ENCODE data around the gene CDH4. TPM values are rescaled to one million over a fixed set of nuclear protein-coding genes. Genes with fewer than 3 reads are reported as not detected.

Gene CDH4
- total and polyA plus RNA-seq, 9 of the 15 experiments (the other 6 are each of a cell fraction or from before 2014, with no cell fraction given): 0.04 TPM; not detected in 8

GRCh38 chr20:61621852-61622251 lies 369.8 kb downstream of the CDH4 start:
- TF ChIP-seq HMG20A (CRISPR knock-in tag; conservative IDR thresholded peaks at IDR 0.05) (no peak), ZNF436 (CRISPR knock-in tag; IDR thresholded peaks at IDR 0.05) (no peak), TCF7 (IDR thresholded peaks at IDR 0.05; ENCODE audit: borderline replicate concordance) (no peak), FOSL1 (tag; conservative IDR thresholded peaks at IDR 0.05) (no peak), BMI1 (IDR thresholded peaks at IDR 0.05; ENCODE audit: low read length) (no peak), RBM14 (IDR thresholded peaks at IDR 0.05; ENCODE audit: borderline replicate concordance, insufficient read depth, low read depth, low read length) (no peak), HNRNPUL1 (IDR thresholded peaks at IDR 0.05; ENCODE audit: low read length) (no peak), FOXK1 (CRISPR knock-in tag; IDR thresholded peaks at IDR 0.05; ENCODE audit: borderline replicate concordance) (no peak), ZNF79 (CRISPR knock-in tag; IDR thresholded peaks at IDR 0.05; ENCODE audit: low read depth) (no peak), CHD1 (IDR thresholded peaks at IDR 0.05; ENCODE audit: low read length) (no peak)
- no peaks in the 10 kb centered on the region for H3K9me3 ChIP-seq (replicated peaks; ENCODE audit: control insufficient read depth, insufficient read depth, low read depth, low read length)
- FAIRE-seq (no peak), ATAC-seq (no peak), DNase-seq (ENCODE audit: extremely low read depth in 1 of 4, low spot score in 3 of 4) (no peak)
- no peaks in the 10 kb centered on the region for H3K36me3 ChIP-seq (ENCODE audit: control insufficient read depth, insufficient read depth, low read length)
- no peak overlapping the region for H3K4me3 ChIP-seq
- H3K27ac ChIP-seq (ENCODE audit: extremely low read depth, low read depth, low read length): no peak overlapping the region
- H3K9ac ChIP-seq (ENCODE audit: insufficient read depth in 1 of 2, low read depth in 2 of 2, low read length in 2 of 2): no peak overlapping the region
- in situ Hi-C loops (cut with MboI): no loop called here
- no peaks in the 10 kb centered on the region; the same call in 1 of the 2 replicates for H4K20me1 ChIP-seq (replicated peaks; ENCODE audit: control insufficient read depth, insufficient read depth, low read length)
- WGBS (ENCODE audit: insufficient coverage, low coverage, missing lambda C conversion rate): 0% methylated on average over 10 of the region's 10 CpGs
- H3K27me3 ChIP-seq (ENCODE audit: control insufficient read depth in 2 of 2, insufficient read depth in 2 of 2, low read length in 2 of 2): peaks cover 10 to 58% of the 10 kb centered on the region in 2 experiments; a peak in 4 of 5 replicates
- BruUV-seq (replicated peaks): no TSS peak
- POLR2A ChIA-PET: no interaction called here
- no peaks in the 10 kb centered on the region for H3K4me1 ChIP-seq (replicated peaks in 1 of 2; ENCODE audit: control insufficient read depth in 2 of 2, insufficient read depth in 2 of 2, low read length in 2 of 2)
- H2AFZ ChIP-seq (ENCODE audit: low read depth, low read length): no peak overlapping the region
- H3K4me2 ChIP-seq (ENCODE audit: insufficient read depth, low read length): no peak overlapping the region
- CTCF ChIA-PET (ENCODE audit: low intra/inter-chr PET ratio): no interaction called here
- intact Hi-C loops (cut with micrococcal nuclease): no loop called here
- H3K9me1 ChIP-seq (ENCODE audit: control insufficient read depth, insufficient read depth, low read length): no peaks in the 10 kb centered on the region
- no peaks in the 10 kb centered on the region for H3K79me2 ChIP-seq (ENCODE audit: control insufficient read depth, insufficient read depth, low read length)
